Measurements from ENCODE around the gene FGF12.
A peak's percentile ranks its signal among the peaks of the same experiment; 100 is the strongest.

Gene FGF12

GRCh38 chr3:192409838-192410683, 317.3 kb downstream of the FGF12 start:
- no peak for DNase-seq (ENCODE audit: low read depth)
- H3K4me3 ChIP-seq (ENCODE audit: low read length): peak overlapping the region; percentile 65

DNA sequence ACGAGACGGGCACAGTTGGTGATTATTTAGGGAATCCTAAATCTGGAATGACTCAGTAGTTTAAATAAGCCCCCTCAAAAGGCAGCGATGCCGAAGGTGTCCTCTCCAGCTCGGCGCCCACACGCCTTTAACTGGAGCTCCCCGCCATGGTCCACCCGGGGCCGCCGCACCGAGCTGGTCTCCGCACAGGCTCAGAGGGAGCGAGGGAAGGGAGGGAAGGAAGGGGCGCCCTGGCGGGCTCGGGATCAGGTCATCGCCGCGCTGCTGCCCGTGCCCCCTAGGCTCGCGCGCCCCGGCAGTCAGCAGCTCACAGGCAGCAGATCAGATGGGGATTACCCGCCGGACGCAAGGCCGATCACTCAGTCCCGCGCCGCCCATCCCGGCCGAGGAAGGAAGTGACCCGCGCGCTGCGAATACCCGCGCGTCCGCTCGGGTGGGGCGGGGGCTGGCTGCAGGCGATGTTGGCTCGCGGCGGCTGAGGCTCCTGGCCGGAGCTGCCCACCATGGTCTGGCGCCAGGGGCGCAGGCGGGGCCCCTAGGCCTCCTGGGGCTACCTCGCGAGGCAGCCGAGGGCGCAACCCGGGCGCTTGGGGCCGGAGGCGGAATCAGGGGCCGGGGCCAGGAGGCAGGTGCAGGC, 318.0 kb downstream of the FGF12 start:
- TF ChIP-seq, protein P1, sequence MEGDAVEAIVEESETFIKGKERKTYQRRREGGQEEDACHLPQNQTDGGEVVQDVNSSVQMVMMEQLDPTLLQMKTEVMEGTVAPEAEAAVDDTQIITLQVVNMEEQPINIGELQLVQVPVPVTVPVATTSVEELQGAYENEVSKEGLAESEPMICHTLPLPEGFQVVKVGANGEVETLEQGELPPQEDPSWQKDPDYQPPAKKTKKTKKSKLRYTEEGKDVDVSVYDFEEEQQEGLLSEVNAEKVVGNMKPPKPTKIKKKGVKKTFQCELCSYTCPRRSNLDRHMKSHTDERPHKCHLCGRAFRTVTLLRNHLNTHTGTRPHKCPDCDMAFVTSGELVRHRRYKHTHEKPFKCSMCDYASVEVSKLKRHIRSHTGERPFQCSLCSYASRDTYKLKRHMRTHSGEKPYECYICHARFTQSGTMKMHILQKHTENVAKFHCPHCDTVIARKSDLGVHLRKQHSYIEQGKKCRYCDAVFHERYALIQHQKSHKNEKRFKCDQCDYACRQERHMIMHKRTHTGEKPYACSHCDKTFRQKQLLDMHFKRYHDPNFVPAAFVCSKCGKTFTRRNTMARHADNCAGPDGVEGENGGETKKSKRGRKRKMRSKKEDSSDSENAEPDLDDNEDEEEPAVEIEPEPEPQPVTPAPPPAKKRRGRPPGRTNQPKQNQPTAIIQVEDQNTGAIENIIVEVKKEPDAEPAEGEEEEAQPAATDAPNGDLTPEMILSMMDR (conservative IDR thresholded peaks at IDR 0.05; ENCODE audit: low read depth, low read length): peak; percentile 2
- no peak for DNase-seq (ENCODE audit: low read depth)
- peak overlapping the region; percentile 65 for H3K4me3 ChIP-seq (ENCODE audit: low read length)

More at GRCh38 chr3:192409838-192410683, 317.3 kb downstream of the FGF12 start:
- TF ChIP-seq, protein P1 (conservative IDR thresholded peaks at IDR 0.05; ENCODE audit: low read depth, low read length): peak; percentile 38

- TF ChIP-seq, protein P1 (conservative IDR thresholded peaks at IDR 0.05; ENCODE audit: low read depth, low read length): no peak
- DNase-seq (ENCODE audit: low read depth): no peak
- H3K4me3 ChIP-seq (ENCODE audit: low read length): peak overlapping the region; percentile 65
These were observed 318.6 kb downstream of the FGF12 start for GRCh38 chr3:192408647-192409200.

DNA sequence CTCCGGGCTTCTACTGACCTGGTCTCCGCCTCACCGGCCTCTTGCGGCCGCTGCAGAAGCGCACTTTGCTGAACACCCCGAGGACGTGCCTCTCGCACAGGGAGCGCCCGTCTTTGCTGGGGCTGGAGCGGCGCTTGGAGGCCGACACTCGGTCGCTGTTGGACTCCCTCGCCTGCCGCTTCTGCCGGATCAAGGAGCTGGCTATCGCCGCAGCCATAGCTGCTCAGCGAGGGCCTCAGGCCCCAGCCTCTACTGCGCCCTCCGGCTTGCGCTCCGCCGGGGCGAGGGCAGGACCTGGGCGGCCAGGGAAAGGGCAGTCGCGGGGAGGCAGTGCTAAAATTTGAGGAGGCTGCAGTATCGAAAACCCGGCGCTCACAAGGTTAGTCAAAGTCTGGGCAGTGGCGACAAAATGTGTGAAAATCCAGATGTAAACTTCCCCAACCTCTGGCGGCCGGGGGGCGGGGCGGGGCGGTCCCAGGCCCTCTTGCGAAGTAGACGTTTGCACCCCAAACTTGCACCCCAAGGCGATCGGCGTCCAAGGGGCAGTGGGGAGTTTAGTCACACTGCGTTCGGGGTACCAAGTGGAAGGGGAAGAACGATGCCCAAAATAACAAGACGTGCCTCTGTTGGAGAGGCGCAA, 319.2 kb downstream of the FGF12 start:
- TF ChIP-seq, protein P1 (conservative IDR thresholded peaks at IDR 0.05; ENCODE audit: low read depth, low read length): no peak
- H3K4me3 ChIP-seq (ENCODE audit: low read length): peak overlapping the region; percentile 65
- DNase-seq (ENCODE audit: low read depth): no peak

DNA sequence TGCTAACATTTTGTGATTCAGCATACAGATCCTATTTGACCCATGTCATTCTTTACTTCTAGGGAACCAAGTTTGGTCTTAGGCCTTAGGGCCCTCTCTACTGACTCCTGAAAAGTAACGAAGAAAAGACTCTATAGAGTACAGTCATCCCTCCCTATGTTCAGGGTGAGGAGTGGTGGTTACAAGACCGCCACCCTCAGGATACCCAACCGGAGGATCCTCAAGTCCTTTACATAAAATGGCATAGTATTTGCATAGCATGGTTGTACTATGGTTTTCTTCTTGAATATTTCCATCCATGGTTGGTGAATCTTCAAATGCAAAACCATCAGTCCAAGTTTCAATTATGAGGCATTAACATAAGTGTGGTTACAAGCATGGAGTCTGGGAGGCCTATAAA, 327.6 kb downstream of the FGF12 start:
- DNase-seq (ENCODE audit: low read depth): no peak
- TF ChIP-seq, protein P1 (conservative IDR thresholded peaks at IDR 0.05; ENCODE audit: low read depth, low read length): no peak
- H3K4me3 ChIP-seq (ENCODE audit: low read length): no peak overlapping the region

DNA sequence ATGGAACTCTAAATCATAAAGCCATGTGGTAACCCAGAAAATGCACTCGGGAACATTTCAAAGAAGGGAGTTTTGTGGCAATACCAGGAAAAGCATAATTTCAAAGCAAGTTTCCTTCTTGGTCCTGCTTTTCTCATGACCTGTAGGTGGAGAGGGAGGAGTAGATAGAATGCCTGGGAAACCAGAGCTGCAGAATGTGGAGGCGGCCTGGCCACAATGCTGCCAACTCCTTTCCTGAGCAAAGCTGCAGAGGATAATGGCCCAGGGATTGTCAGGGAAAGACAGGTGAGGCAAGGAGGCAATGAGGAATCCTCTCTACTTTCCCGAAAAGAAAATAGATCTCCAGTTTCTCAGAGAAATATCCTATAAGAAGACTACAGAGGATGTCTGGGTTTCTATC, 330.3 kb downstream of the FGF12 start:
- DNase-seq (ENCODE audit: low read depth): no peak
- no peak overlapping the region for H3K4me3 ChIP-seq (ENCODE audit: low read length)
- TF ChIP-seq, protein P1 (conservative IDR thresholded peaks at IDR 0.05; ENCODE audit: low read depth, low read length): no peak

Measured in retinal pigment epithelial cell (primary cell).